OCI-LY7 (cell line): ENCODE measurements around the gene MAP1S.

Experiments
- EZH2phosphoT487 ChIP-seq: fragments of 200-600 bp; sonication (generic); IDR thresholded peaks from 2 replicates; pipeline ENCODE4 v1.6.1; 2018; ENCODE audit warnings: low read depth, borderline replicate concordance, mild to moderate bottlenecking, mixed run types, antibody characterized with exemption, low read length, moderate library complexity, mixed read lengths
- TF ChIP-seq, protein P1 (sequence below): fragments of 200-600 bp; sonication (generic); conservative IDR thresholded peaks from 2 replicates; pipeline ENCODE4 v1.5.1; 2014; ENCODE audit warnings: mild to moderate bottlenecking, antibody characterized with exemption, low read length, moderate library complexity, mixed read lengths

DNA sequence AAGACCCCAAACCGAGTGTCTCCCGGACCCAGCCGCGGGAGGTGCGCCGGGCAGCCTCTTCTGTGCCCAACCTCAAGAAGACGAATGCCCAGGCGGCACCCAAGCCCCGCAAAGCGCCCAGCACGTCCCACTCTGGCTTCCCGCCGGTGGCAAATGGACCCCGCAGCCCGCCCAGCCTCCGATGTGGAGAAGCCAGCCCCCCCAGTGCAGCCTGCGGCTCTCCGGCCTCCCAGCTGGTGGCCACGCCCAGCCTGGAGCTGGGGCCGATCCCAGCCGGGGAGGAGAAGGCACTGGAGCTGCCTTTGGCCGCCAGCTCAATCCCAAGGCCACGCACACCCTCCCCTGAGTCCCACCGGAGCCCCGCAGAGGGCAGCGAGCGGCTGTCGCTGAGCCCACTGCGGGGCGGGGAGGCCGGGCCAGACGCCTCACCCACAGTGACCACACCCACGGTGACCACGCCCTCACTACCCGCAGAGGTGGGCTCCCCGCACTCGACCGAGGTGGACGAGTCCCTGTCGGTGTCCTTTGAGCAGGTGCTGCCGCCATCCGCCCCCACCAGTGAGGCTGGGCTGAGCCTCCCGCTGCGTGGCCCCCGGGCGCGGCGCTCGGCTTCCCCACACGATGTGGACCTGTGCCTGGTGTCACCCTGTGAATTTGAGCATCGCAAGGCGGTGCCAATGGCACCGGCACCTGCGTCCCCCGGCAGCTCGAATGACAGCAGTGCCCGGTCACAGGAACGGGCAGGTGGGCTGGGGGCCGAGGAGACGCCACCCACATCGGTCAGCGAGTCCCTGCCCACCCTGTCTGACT lies 7.9 kb downstream of the MAP1S start:
- TF ChIP-seq, protein P1, sequence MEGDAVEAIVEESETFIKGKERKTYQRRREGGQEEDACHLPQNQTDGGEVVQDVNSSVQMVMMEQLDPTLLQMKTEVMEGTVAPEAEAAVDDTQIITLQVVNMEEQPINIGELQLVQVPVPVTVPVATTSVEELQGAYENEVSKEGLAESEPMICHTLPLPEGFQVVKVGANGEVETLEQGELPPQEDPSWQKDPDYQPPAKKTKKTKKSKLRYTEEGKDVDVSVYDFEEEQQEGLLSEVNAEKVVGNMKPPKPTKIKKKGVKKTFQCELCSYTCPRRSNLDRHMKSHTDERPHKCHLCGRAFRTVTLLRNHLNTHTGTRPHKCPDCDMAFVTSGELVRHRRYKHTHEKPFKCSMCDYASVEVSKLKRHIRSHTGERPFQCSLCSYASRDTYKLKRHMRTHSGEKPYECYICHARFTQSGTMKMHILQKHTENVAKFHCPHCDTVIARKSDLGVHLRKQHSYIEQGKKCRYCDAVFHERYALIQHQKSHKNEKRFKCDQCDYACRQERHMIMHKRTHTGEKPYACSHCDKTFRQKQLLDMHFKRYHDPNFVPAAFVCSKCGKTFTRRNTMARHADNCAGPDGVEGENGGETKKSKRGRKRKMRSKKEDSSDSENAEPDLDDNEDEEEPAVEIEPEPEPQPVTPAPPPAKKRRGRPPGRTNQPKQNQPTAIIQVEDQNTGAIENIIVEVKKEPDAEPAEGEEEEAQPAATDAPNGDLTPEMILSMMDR: no peak
- TF ChIP-seq EZH2phosphoT487: no peak
